ENCODE data around the gene BCL6.

GRCh38 chr3:187717572-187717971, 27.7 kb downstream of the BCL6 start:
- TF ChIP-seq CHAMP1 (IDR thresholded peaks at IDR 0.05), result no peak
- TF ChIP-seq LARP7 (IDR thresholded peaks at IDR 0.05), result no peak
- no peak for TF ChIP-seq CTCF (IDR thresholded peaks at IDR 0.05 in 2 of 3, conservative IDR thresholded peaks at IDR 0.05 in 1 of 3; ENCODE audit: insufficient read depth in 2 of 3, low read depth in 1 of 3, low read length in 3 of 3)
- no peak for TF ChIP-seq ELK1 (CRISPR knock-in tag; IDR thresholded peaks at IDR 0.05)
- TF ChIP-seq HOXB6 (CRISPR knock-in tag; IDR thresholded peaks at IDR 0.05; ENCODE audit: borderline replicate concordance), result no peak
